SK-N-SH (cell line): ENCODE data around the gene RBAK.

Experiments used
- GATA2 ChIP-seq: sonication (generic); formaldehyde crosslinking; IDR thresholded peaks from 2 replicates; pipeline ENCODE4 v1.5.0; 2020; ENCODE audit warnings: mild to moderate bottlenecking, missing genetic modification reagents
- TF ChIP-seq, protein P1 (sequence below): fragments of 200-600 bp; sonication (generic); IDR thresholded peaks from 2 replicates; pipeline ENCODE4 v1.6.1; 2017; ENCODE audit warnings: antibody characterized with exemption, mild to moderate bottlenecking, moderate library complexity

DNA sequence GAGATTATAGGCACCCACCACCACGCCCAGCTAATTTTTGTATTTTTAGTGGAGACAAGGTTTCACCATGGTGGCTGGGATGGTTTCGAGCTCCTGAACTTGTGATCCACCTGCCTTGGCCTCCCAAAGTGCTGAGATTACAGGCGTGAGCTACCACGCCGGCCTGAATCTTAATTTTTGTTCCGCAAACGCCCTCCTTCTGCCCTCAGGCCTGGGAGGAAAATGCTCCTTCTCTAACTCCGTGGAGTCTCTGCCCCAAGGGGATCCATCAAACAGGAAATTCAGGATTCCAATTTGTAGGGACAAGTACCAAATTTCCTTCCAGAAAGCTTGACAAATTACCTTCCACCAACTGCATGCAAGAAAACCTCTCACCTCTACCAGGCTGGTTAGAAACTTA is 43.2 kb downstream of the RBAK start:
- TF ChIP-seq, protein P1, sequence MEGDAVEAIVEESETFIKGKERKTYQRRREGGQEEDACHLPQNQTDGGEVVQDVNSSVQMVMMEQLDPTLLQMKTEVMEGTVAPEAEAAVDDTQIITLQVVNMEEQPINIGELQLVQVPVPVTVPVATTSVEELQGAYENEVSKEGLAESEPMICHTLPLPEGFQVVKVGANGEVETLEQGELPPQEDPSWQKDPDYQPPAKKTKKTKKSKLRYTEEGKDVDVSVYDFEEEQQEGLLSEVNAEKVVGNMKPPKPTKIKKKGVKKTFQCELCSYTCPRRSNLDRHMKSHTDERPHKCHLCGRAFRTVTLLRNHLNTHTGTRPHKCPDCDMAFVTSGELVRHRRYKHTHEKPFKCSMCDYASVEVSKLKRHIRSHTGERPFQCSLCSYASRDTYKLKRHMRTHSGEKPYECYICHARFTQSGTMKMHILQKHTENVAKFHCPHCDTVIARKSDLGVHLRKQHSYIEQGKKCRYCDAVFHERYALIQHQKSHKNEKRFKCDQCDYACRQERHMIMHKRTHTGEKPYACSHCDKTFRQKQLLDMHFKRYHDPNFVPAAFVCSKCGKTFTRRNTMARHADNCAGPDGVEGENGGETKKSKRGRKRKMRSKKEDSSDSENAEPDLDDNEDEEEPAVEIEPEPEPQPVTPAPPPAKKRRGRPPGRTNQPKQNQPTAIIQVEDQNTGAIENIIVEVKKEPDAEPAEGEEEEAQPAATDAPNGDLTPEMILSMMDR, result no peak
- TF ChIP-seq GATA2, result no peak
